Neuronal stem cell (in vitro differentiated cells): ENCODE data around the gene SUV39H2.

Source experiments
- DNase-seq: peaks from one replicate; pipeline ENCODE4 v3.0.0-alpha.2; 2013; ENCODE audit warnings: low spot score
- H2AFZ ChIP-seq: one replicate; pipeline ENCODE4 v1.6.1; 2013; ENCODE audit warnings: mild to moderate bottlenecking, low read length, inconsistent platforms
- H2AK5ac ChIP-seq: 2 replicates; pipeline ENCODE4 v1.6.1; 2013; ENCODE audit warnings: low read depth, mild to moderate bottlenecking, inconsistent platforms, low read length, moderate library complexity, mixed read lengths
- H2BK120ac ChIP-seq: 2 replicates; pipeline ENCODE4 v1.6.1; 2013; ENCODE audit warnings: low read depth, mild to moderate bottlenecking, inconsistent platforms, low read length, moderate library complexity, mixed read lengths
- H2BK12ac ChIP-seq: one replicate; pipeline ENCODE4 v1.6.1; 2013; ENCODE audit warnings: low read length, inconsistent platforms
- H2BK15ac ChIP-seq: 2 replicates; pipeline ENCODE4 v1.6.1; 2013; ENCODE audit warnings: mild to moderate bottlenecking, low read length, inconsistent platforms, mixed read lengths
- H2BK5ac ChIP-seq: one replicate; pipeline ENCODE4 v1.6.1; 2013; ENCODE audit warnings: inconsistent platforms, mild to moderate bottlenecking, low read length, moderate library complexity
- H3K14ac ChIP-seq: one replicate; pipeline ENCODE4 v1.6.1; 2013; ENCODE audit warnings: low read length, inconsistent platforms
- H3K18ac ChIP-seq: 2 replicates; pipeline ENCODE4 v1.6.1; 2013; ENCODE audit warnings: low read length, inconsistent platforms
- H3K23ac ChIP-seq: 2 replicates; pipeline ENCODE4 v1.6.1; 2013; ENCODE audit warnings: low read depth, mild to moderate bottlenecking, mixed read lengths, low read length, inconsistent platforms; ENCODE audit not compliant: poor library complexity
- H3K27ac ChIP-seq: replicated peaks from 3 replicates; pipeline ENCODE4 v1.5.1; 2013; ENCODE audit warnings: low read length, inconsistent platforms
- H3K27me3 ChIP-seq, 3 experiments: 2 replicates each; pipeline ENCODE4 v1.6.1; 2013; ENCODE audit warnings: low read length in 3 of 3, mild to moderate bottlenecking in 2 of 3, inconsistent platforms in 1 of 3, low read depth in 1 of 3, mixed read lengths in 1 of 3, moderate library complexity in 1 of 3; ENCODE audit not compliant: control insufficient read depth in 3 of 3, insufficient read depth in 3 of 3
- H3K36me3 ChIP-seq, 2 donors: replicated peaks in 1 of 2; 2 replicates each; pipeline ENCODE4 v1.6.1; 2013; ENCODE audit warnings: low read length in 2 of 2; ENCODE audit not compliant: control insufficient read depth in 2 of 2, insufficient read depth in 2 of 2
- H3K4ac ChIP-seq: 2 replicates; pipeline ENCODE4 v1.6.1; 2013; ENCODE audit warnings: inconsistent platforms, mild to moderate bottlenecking, low read length, moderate library complexity
- H3K4me1 ChIP-seq, 2 donors: 1 replicate in 1 of 2; 2 replicates in 1 of 2; pipeline ENCODE4 v1.6.1; 2013; ENCODE audit warnings: low read length in 2 of 2, low read depth in 1 of 2; ENCODE audit not compliant: control insufficient read depth in 2 of 2, insufficient read depth in 1 of 2
- H3K4me2 ChIP-seq: one replicate; pipeline ENCODE4 v1.6.1; 2013; ENCODE audit warnings: mild to moderate bottlenecking, low read length, inconsistent platforms; ENCODE audit not compliant: insufficient read depth, poor library complexity, severe bottlenecking
- H3K4me3 ChIP-seq, 2 donors: 2 replicates each; pipeline ENCODE4 v1.5.1; 2013; ENCODE audit warnings: low read length in 2 of 2, mild to moderate bottlenecking in 2 of 2, inconsistent platforms in 1 of 2, moderate library complexity in 1 of 2
- H3K79me1 ChIP-seq: one replicate; pipeline ENCODE4 v1.6.1; 2013; ENCODE audit warnings: low read depth, mild to moderate bottlenecking, inconsistent platforms, low read length, moderate library complexity
- H3K9ac ChIP-seq: one replicate; pipeline ENCODE4 v1.6.1; 2013; ENCODE audit warnings: mild to moderate bottlenecking, low read depth, low read length, inconsistent platforms; ENCODE audit not compliant: poor library complexity
- H3K9me3 ChIP-seq, 2 donors: replicated peaks in 1 of 2; 2 replicates each; pipeline versions ENCODE3 to v1.6.1; 2013; ENCODE audit warnings: low read length in 2 of 2, mild to moderate bottlenecking in 2 of 2, inconsistent platforms in 1 of 2, low read depth in 1 of 2, mixed read lengths in 1 of 2, moderate library complexity in 1 of 2; ENCODE audit not compliant: control insufficient read depth in 2 of 2, insufficient read depth in 1 of 2
- H4K8ac ChIP-seq: one replicate; pipeline ENCODE4 v1.6.1; 2013; ENCODE audit warnings: low read depth, mild to moderate bottlenecking, inconsistent platforms, low read length, moderate library complexity
- H4K91ac ChIP-seq: one replicate; pipeline ENCODE4 v1.6.1; 2013; ENCODE audit warnings: low read length, low read depth, mild to moderate bottlenecking, inconsistent platforms; ENCODE audit not compliant: poor library complexity
- WGBS, 2 donors: extraction: QIAGEN DNeasy Blood & Tissue Kit; methylation state at CpG; one replicate each; pipeline ENCODE4 v1.1.7; 2013; ENCODE audit warnings: missing lambda C conversion rate in 2 of 2, mixed read lengths in 1 of 2; ENCODE audit not compliant: insufficient read length in 2 of 2, insufficient replicate concordance in 1 of 2; ENCODE audit errors: extremely low coverage in 2 of 2; 5-methylcytosine and 5-hydroxymethylcytosine counted together

The SUV39H2 gene

GRCh38 chr10:14924013-14924412 lies 45.3 kb downstream of the SUV39H2 start:
- Histone ChIP-seq H3K23ac (no peak overlapping the region), H4K8ac (no peak overlapping the region), H4K91ac (no peak overlapping the region), H3K4me1 (no peaks in the 10 kb centered on the region), H2BK120ac (no peak overlapping the region), H3K9me3 (peaks cover 0 to 1% of the 10 kb centered on the region in 2 donors), H3K4me2 (no peak overlapping the region), H3K27me3 (no peaks in the 10 kb centered on the region), H3K18ac (no peak overlapping the region), H2AFZ (no peak overlapping the region), H3K36me3 (peaks cover 18 to 96% of the 10 kb centered on the region in 2 donors), H3K4ac (no peak overlapping the region), H3K4me3 (no peak overlapping the region), H2BK12ac (no peak overlapping the region), H3K14ac (no peak overlapping the region), H2BK15ac (no peak overlapping the region), H3K27ac (no peak overlapping the region), H2AK5ac (no peak overlapping the region), H3K79me1 (no peaks in the 10 kb centered on the region), H3K9ac (no peak overlapping the region), H2BK5ac (no peak overlapping the region)
- WGBS, 2 donors = no CpG with 5 or more reads among the region's 7 CpGs
- no peak for DNase-seq

GRCh38 chr10:14925268-14925667 lies 46.6 kb downstream of the SUV39H2 start:
- no peak overlapping the region for H2BK5ac ChIP-seq

GRCh38 chr10:14926061-14926470 lies 47.4 kb downstream of the SUV39H2 start:
- no peak overlapping the region for H3K14ac ChIP-seq
- no peak overlapping the region for H3K18ac ChIP-seq
- no peak overlapping the region for H2BK5ac ChIP-seq
- no peak overlapping the region for H2BK15ac ChIP-seq
- no peaks in the 10 kb centered on the region for H3K27me3 ChIP-seq
- WGBS, 2 donors = no CpG with 5 or more reads among the region's 8 CpGs
- no peak overlapping the region for H4K91ac ChIP-seq
- H4K8ac ChIP-seq = no peak overlapping the region
- no peak overlapping the region for H3K23ac ChIP-seq
- H2BK12ac ChIP-seq = no peak overlapping the region
- no peaks in the 10 kb centered on the region for H3K79me1 ChIP-seq
- H3K4ac ChIP-seq = no peak overlapping the region
- no peak overlapping the region for H2AK5ac ChIP-seq
- H3K4me2 ChIP-seq = no peak overlapping the region
- H3K27ac ChIP-seq = no peak overlapping the region
- no peak overlapping the region for H3K9ac ChIP-seq
- no peak overlapping the region for H2AFZ ChIP-seq
- H3K9me3 ChIP-seq = no peaks in the 10 kb centered on the region
- H3K4me3 ChIP-seq = no peak overlapping the region
- DNase-seq = no peak
- peaks cover 12 to 92% of the 10 kb centered on the region in 2 donors for H3K36me3 ChIP-seq
- no peak overlapping the region for H2BK120ac ChIP-seq
- H3K4me1 ChIP-seq = no peaks in the 10 kb centered on the region

More at GRCh38 chr10:14925268-14925667, 46.6 kb downstream of the SUV39H2 start:
- H3K4me1 ChIP-seq = no peaks in the 10 kb centered on the region
- no peak overlapping the region for H3K4me2 ChIP-seq
- no peak overlapping the region for H4K8ac ChIP-seq
- no peak overlapping the region for H3K9ac ChIP-seq
- H3K27me3 ChIP-seq = no peaks in the 10 kb centered on the region
- no peaks in the 10 kb centered on the region for H3K9me3 ChIP-seq
- H2AFZ ChIP-seq = no peak overlapping the region
- WGBS, 2 donors = no CpG with 5 or more reads among the region's 2 CpGs
- no peak overlapping the region for H3K14ac ChIP-seq
- no peak overlapping the region for H3K4me3 ChIP-seq
- H3K18ac ChIP-seq = no peak overlapping the region
- H4K91ac ChIP-seq = no peak overlapping the region
- H3K23ac ChIP-seq = no peak overlapping the region
- H2BK120ac ChIP-seq = no peak overlapping the region
- peaks cover 14 to 92% of the 10 kb centered on the region in 2 donors for H3K36me3 ChIP-seq
- no peak overlapping the region for H2AK5ac ChIP-seq
- H3K79me1 ChIP-seq = no peaks in the 10 kb centered on the region
- H2BK15ac ChIP-seq = no peak overlapping the region
- H3K4ac ChIP-seq = no peak overlapping the region
- no peak overlapping the region for H2BK12ac ChIP-seq
- H3K27ac ChIP-seq = no peak overlapping the region
- DNase-seq = no peak

- no peak overlapping the region for H2BK120ac ChIP-seq
- H3K27me3 ChIP-seq = no peaks in the 10 kb centered on the region
- no peaks in the 10 kb centered on the region for H3K4me1 ChIP-seq
- no peak overlapping the region for H3K14ac ChIP-seq
- H3K79me1 ChIP-seq = no peaks in the 10 kb centered on the region
- H2BK12ac ChIP-seq = no peak overlapping the region
- no peak overlapping the region for H3K4me3 ChIP-seq
- H2AK5ac ChIP-seq = no peak overlapping the region
- peaks cover 10 to 91% of the 10 kb centered on the region in 2 donors for H3K36me3 ChIP-seq
- H3K27ac ChIP-seq = no peak overlapping the region
- H3K23ac ChIP-seq = no peak overlapping the region
- DNase-seq = no peak
- H2AFZ ChIP-seq = no peak overlapping the region
- H3K9ac ChIP-seq = no peak overlapping the region
- H2BK15ac ChIP-seq = no peak overlapping the region
- H4K91ac ChIP-seq = no peak overlapping the region
- no CpG with 5 or more reads among the region's 13 CpGs for WGBS, 2 donors
- H4K8ac ChIP-seq = no peak overlapping the region
- H3K9me3 ChIP-seq = no peaks in the 10 kb centered on the region
- no peak overlapping the region for H2BK5ac ChIP-seq
- H3K4ac ChIP-seq = no peak overlapping the region
- H3K4me2 ChIP-seq = no peak overlapping the region
- H3K18ac ChIP-seq = no peak overlapping the region
Observed at GRCh38 chr10:14926722-14927416, 48.2 kb downstream of the SUV39H2 start.
